Measurements from ENCODE around the gene MMS19. TPM values are rescaled to one million over a fixed set of nuclear protein-coding genes. Genes with fewer than 3 reads are reported as not detected.

Gene MMS19
- total RNA-seq, 1 experiment from 2014 or later = 42.4 TPM

DNA sequence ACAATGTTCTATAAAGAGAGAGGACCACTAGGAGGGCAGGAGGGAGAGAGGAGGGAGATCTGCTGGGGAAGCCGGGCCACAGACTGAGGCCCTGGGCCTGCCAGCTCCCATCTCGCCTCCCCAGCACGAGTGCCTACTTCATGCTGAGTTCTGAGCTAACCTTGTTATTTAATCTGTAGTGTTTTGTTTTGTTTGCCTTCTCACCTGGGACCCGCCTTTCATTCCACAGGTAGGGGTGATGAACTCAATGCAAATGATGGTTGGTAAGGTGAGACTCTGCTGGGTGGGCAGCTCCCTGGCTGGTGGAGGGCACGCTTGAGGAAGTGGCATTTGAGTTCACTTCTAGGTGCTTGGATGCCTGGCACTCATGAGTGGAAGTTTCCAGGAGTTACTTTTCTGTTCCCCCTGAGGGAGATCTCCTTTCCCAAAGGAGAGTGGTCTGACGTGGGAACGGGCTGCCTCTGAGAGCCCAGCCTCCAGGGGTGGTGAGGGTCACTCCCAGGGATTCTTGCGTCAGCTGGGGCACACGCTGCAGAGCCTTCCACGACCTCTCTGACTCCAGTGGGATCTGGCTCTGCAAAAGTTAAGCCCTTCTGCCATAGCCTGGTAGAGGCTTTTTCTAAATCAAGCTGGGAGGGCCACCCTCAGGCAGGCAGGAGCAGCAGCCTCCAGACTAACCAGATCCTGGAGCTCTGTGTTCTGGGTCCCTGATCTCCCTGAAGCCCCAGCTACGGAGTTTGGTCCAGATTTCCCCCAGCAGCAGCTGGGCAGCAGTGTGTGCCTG lies 22.9 kb upstream of the MMS19 start:
- intact Hi-C loops (cut with micrococcal nuclease; ENCODE audit: unreplicated experiment) = no loop called here
- H4K20me1 ChIP-seq (ENCODE audit: insufficient read depth) = no peaks in the 10 kb centered on the region
- no peak overlapping the region for H3K27ac ChIP-seq
- ChIA-PET CTCF (interaction anchor here (0.5 kb wide), 1 partner anchor 13 kb away, joined by 6 read pairs; no protein-coding TSS in a partner anchor), POLR2A (ENCODE audit: unreplicated experiment) (interaction anchor here (0.6 kb wide), 3 partner anchors 19 to 88 kb away, joined by 3 to 5 read pairs (median 4); no protein-coding TSS in a partner anchor)
- peaks cover 8% of the 10 kb centered on the region for H3F3A ChIP-seq (ENCODE audit: insufficient read depth, low read depth)
- H3K9me2 ChIP-seq (ENCODE audit: insufficient read depth) = no peaks in the 10 kb centered on the region
- peak overlapping the region; percentile 38 for H3K4me2 ChIP-seq
- no peaks in the 10 kb centered on the region for H3K27me3 ChIP-seq (ENCODE audit: insufficient read depth, low read depth)
- TF ChIP-seq EZH2 (IDR thresholded peaks at IDR 0.05; ENCODE audit: low read depth) = no peak
- TF ChIP-seq, protein P1, sequence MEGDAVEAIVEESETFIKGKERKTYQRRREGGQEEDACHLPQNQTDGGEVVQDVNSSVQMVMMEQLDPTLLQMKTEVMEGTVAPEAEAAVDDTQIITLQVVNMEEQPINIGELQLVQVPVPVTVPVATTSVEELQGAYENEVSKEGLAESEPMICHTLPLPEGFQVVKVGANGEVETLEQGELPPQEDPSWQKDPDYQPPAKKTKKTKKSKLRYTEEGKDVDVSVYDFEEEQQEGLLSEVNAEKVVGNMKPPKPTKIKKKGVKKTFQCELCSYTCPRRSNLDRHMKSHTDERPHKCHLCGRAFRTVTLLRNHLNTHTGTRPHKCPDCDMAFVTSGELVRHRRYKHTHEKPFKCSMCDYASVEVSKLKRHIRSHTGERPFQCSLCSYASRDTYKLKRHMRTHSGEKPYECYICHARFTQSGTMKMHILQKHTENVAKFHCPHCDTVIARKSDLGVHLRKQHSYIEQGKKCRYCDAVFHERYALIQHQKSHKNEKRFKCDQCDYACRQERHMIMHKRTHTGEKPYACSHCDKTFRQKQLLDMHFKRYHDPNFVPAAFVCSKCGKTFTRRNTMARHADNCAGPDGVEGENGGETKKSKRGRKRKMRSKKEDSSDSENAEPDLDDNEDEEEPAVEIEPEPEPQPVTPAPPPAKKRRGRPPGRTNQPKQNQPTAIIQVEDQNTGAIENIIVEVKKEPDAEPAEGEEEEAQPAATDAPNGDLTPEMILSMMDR (conservative IDR thresholded peaks at IDR 0.05) = no peak
- H3K79me2 ChIP-seq (ENCODE audit: low read depth) = 0 out of 2 replicates have a peak, but pooled peaks cover 4% of the 10 kb centered on the region
- no peak overlapping the region for H2AFZ ChIP-seq
- peak; percentile 50 to 58 for DNase-seq
- BruUV-seq (replicated peaks) = no TSS peak
- peaks cover 34% of the 10 kb centered on the region for H3K4me1 ChIP-seq (replicated peaks; ENCODE audit: insufficient read depth)
- H3K4me3 ChIP-seq = no peak overlapping the region
- H3K9me3 ChIP-seq (ENCODE audit: insufficient read depth, low read depth) = no peaks in the 10 kb centered on the region
- H3K36me3 ChIP-seq (ENCODE audit: low read depth) = no peaks in the 10 kb centered on the region

DNA sequence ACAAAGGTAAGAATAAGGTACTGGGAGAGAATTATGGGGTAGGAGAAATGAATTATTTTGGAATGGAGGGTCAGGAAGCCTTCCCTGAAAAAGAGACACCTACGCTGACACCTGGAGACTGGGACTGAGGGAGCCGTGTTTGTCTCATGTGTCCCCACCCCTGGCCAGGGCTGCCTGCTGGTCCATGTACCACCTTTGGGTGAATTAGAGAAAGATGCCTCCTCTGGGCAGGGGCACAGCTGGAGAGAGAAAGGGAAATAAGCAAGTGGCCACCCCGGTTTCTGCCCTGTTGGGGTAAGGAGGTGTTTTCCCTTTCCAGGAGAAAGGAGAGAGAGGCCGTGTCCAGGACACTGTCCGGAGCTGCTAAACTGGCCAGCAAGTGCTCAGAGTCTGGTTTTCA lies 22.3 kb upstream of the MMS19 start:
- no peak overlapping the region for H2AFZ ChIP-seq
- peak overlapping the region; percentile 38 for H3K4me2 ChIP-seq
- no peak for TF ChIP-seq EZH2 (IDR thresholded peaks at IDR 0.05; ENCODE audit: low read depth)
- TF ChIP-seq, protein P1 (conservative IDR thresholded peaks at IDR 0.05) = no peak
- no peaks in the 10 kb centered on the region for H3K9me2 ChIP-seq (ENCODE audit: insufficient read depth)
- H3K4me1 ChIP-seq (replicated peaks; ENCODE audit: insufficient read depth) = peaks cover 34% of the 10 kb centered on the region
- intact Hi-C loops (cut with micrococcal nuclease; ENCODE audit: unreplicated experiment) = no loop called here
- H4K20me1 ChIP-seq (ENCODE audit: insufficient read depth) = no peaks in the 10 kb centered on the region
- peaks cover 8% of the 10 kb centered on the region for H3F3A ChIP-seq (ENCODE audit: insufficient read depth, low read depth)
- H3K79me2 ChIP-seq (ENCODE audit: low read depth) = 0 out of 2 replicates have a peak, but pooled peaks cover 4% of the 10 kb centered on the region
- DNase-seq = no peak
- ChIA-PET CTCF (interaction anchor here (0.5 kb wide), 1 partner anchor 14 kb away, joined by 6 read pairs; no protein-coding TSS in a partner anchor), POLR2A (ENCODE audit: unreplicated experiment) (interaction anchor here (0.6 kb wide), 1 partner anchor 19 kb away, joined by 4 read pairs; no protein-coding TSS in a partner anchor)
- no peaks in the 10 kb centered on the region for H3K9me3 ChIP-seq (ENCODE audit: insufficient read depth, low read depth)
- no TSS peak for BruUV-seq (replicated peaks)
- no peaks in the 10 kb centered on the region for H3K36me3 ChIP-seq (ENCODE audit: low read depth)
- no peak overlapping the region for H3K4me3 ChIP-seq
- H3K27ac ChIP-seq = no peak overlapping the region
- H3K27me3 ChIP-seq (ENCODE audit: insufficient read depth, low read depth) = no peaks in the 10 kb centered on the region

DNA sequence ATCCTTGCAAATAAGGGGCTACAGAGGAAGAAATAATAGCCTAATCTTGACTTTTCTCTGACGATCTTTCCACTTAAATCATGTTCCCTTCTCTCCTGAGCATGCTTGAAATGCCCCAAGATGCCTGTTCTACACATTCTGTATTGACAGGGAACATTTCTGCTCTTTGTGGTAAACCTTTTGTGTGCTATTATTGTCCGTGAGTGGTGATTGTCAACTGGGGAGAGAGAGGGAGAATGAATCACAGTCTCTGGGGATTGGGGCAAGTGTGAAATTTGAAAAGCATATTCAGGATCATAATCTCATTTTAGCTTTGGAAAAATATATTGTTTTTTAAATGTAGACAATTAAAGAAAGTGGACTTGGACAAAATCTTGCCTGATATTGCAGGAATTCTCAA lies 21.1 kb upstream of the MMS19 start:
- Histone ChIP-seq H3K4me3 (no peak overlapping the region), H3K79me2 (ENCODE audit: low read depth) (0 out of 2 replicates have a peak, but pooled peaks cover 4% of the 10 kb centered on the region), H3K27ac (no peak overlapping the region), H4K20me1 (ENCODE audit: insufficient read depth) (no peaks in the 10 kb centered on the region), H3K27me3 (ENCODE audit: insufficient read depth, low read depth) (no peaks in the 10 kb centered on the region), H3K4me1 (replicated peaks; ENCODE audit: insufficient read depth) (peaks cover 34% of the 10 kb centered on the region), H3K9me3 (ENCODE audit: insufficient read depth, low read depth) (no peaks in the 10 kb centered on the region), H3F3A (ENCODE audit: insufficient read depth, low read depth) (peaks cover 8% of the 10 kb centered on the region), H2AFZ (no peak overlapping the region), H3K36me3 (ENCODE audit: low read depth) (no peaks in the 10 kb centered on the region), H3K4me2 (no peak overlapping the region), H3K9me2 (ENCODE audit: insufficient read depth) (no peaks in the 10 kb centered on the region)
- no peak for TF ChIP-seq EZH2 (IDR thresholded peaks at IDR 0.05; ENCODE audit: low read depth)
- TF ChIP-seq, protein P1 (conservative IDR thresholded peaks at IDR 0.05) = no peak
- ChIA-PET POLR2A (ENCODE audit: unreplicated experiment) (no interaction called here), CTCF (no interaction called here)
- BruUV-seq (replicated peaks) = no TSS peak
- intact Hi-C loops (cut with micrococcal nuclease; ENCODE audit: unreplicated experiment) = no loop called here
- DNase-seq = no peak

Data from PC-9 (cell line).